Ovary (tissue), 3 donors: ENCODE measurements around the gene PIAS3.

Experiments used
- CTCF ChIP-seq, 3 donors: fragments of 450-650 bp in 2 of 3; fragments of 200-600 bp in 1 of 3; IDR thresholded peaks; one replicate each; pipeline versions ENCODE4 v1.5.1 to v1.8.0; 2016 to 2022; ENCODE audit warnings: antibody characterized with exemption in 3 of 3, mild to moderate bottlenecking in 1 of 3
- POLR2A ChIP-seq: fragments of 450-650 bp; IDR thresholded peaks from one replicate; pipeline ENCODE4 v1.6.1; 2017; ENCODE audit warnings: antibody characterized with exemption, mild to moderate bottlenecking, moderate library complexity
- donor health status: DM: no; HTN: no; CAD: no.

- TF ChIP-seq POLR2A = no peak
- TF ChIP-seq CTCF (IDR thresholded peaks at IDR 0.05) = no peak
Measured at GRCh38 chr1:145855426-145855948, 3.4 kb downstream of the PIAS3 start.
